ENCODE data around the gene OLFM4.
"Not testable (repeated sequence)": the region's sequence is repeated elsewhere in the genome, so short reads cannot be mapped to it uniquely, and the experiment has no call there.

OLFM4 gene

DNA sequence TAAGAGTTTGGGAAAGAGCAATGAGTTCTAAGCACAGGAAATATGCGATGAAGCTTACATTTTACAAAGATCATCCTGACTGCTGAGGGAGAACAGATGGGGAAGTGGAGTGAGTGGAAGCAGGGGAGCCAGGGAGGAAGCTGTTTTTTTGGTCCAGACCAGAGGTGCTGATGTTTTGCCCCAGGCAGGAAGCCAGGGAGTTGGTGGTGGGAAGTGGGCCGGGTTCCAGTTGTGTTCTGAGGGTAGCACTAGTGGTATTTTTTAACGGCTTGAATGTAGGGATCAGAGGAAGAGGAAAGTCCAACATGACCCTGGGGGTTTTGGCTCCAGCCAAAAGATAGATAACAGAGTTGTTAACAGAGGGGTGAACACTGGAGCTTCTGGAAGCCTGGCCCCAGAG, 20.7 kb upstream of the OLFM4 start:
- no peaks in the 10 kb centered on the region for H3K27me3 ChIP-seq
- TF ChIP-seq CTCF (IDR thresholded peaks at IDR 0.05), result no peak
- peak overlapping the region; percentile 71 for H3K27ac ChIP-seq
- H3K4me3 ChIP-seq (ENCODE audit: low read depth in 1 of 2, low read length in 1 of 2), result no peak overlapping the region
- H3K9me3 ChIP-seq, result no peaks in the 10 kb centered on the region
- H3K4me1 ChIP-seq (ENCODE audit: control insufficient read depth in 1 of 2, insufficient read depth in 1 of 2, low read depth in 1 of 2, low read length in 1 of 2), result peaks cover 68 to 79% of the 10 kb centered on the region in 2 experiments
- H3K36me3 ChIP-seq, result no peaks in the 10 kb centered on the region

DNA sequence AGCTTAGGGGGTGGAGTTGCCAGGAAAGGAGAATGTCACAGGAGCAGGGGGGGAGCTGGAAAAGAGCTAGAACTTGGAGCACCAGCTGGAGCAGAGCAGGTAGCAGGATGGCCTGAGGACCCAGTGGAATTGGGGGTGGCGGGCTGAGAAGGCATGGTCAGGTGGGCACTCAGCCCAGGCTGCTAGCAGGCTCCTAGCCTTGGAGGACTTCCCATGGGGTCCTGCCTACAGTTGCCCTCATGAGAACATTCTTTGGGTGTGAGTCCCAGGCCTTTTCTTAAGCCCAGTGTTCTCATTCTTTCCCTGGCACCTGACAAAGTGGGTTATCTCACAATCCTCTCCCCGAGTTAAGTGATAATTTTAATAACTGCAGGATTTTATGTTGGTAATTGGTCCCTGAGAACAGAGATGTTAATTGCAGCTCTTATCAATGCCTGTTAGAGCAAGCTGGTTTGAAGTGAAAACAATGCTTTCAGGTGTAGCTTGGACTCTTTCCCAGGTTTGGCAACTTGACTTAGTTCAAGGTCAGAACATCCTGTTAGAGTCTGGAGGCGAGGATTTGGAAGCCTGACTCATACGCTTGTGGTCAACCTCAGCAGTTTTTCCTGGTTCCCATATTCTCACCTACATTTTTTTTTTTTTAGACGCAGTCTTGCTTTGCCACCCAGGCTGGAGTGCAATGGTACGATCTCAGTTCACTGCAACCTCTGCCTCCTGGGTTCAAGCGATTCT, 18.1 kb upstream of the OLFM4 start:
- H3K27me3 ChIP-seq, result no peaks in the 10 kb centered on the region
- H3K27ac ChIP-seq, result peak overlapping the region; percentile 71
- no peak for TF ChIP-seq CTCF (IDR thresholded peaks at IDR 0.05)
- H3K4me1 ChIP-seq (ENCODE audit: control insufficient read depth in 1 of 2, insufficient read depth in 1 of 2, low read depth in 1 of 2, low read length in 1 of 2), result peaks cover 86 to 87% of the 10 kb centered on the region in 2 experiments
- no peaks in the 10 kb centered on the region for H3K36me3 ChIP-seq
- H3K9me3 ChIP-seq, result no peaks in the 10 kb centered on the region
- H3K4me3 ChIP-seq (ENCODE audit: low read depth in 1 of 2, low read length in 1 of 2), result no peak overlapping the region

DNA sequence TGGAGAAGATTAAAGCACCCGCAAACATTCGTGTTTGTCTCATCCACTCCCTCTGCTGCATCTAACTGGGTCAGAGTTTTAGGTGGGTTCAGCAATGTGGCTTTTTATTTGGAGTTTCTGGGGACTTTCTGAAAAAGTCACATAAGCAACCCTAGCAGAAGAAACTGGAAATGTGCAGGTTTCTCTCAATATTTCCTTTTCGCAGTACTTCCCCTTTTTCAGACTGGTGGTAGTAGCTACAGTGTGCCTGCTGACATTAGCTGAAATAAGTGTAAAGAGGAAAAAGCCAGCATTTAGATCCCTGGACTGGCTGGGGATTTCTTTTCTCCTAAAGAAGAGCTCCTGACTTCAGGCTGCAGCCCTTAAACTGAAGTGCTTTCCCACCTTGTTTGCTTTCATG, 15.9 kb upstream of the OLFM4 start:
- Histone ChIP-seq H3K4me3 (ENCODE audit: low read depth in 1 of 2, low read length in 1 of 2) (peak overlapping the region in 1 of 2 experiments; percentile 19), H3K36me3 (no peaks in the 10 kb centered on the region), H3K9me3 (no peaks in the 10 kb centered on the region), H3K27me3 (no peaks in the 10 kb centered on the region), H3K27ac (peak overlapping the region; percentile 71), H3K4me1 (ENCODE audit: control insufficient read depth in 1 of 2, insufficient read depth in 1 of 2, low read depth in 1 of 2, low read length in 1 of 2) (peaks cover 100% of the 10 kb centered on the region in 2 experiments)
- no peak for TF ChIP-seq CTCF (IDR thresholded peaks at IDR 0.05)

DNA sequence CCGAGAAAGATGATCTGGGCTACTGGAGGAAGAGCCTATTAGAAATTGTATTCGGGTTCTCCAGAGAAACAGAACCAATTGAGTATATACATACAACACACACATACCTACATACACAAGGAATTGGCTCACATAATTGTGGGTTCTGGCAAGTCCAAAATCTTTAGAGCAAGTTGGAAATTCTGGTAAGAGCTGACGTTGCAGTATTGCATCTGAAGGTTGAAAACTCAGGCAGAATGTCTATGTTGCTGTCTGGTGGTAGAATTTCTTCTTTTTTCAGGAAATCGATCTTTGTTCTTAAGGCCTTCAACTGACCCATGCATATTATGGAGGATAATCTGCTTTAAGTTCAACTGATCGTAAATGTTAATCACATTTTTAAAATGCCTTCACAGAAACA, 15.5 kb upstream of the OLFM4 start:
- Histone ChIP-seq H3K27ac (peak overlapping the region; percentile 71), H3K4me3 (ENCODE audit: low read depth in 1 of 2, low read length in 1 of 2) (peak overlapping the region in 1 of 2 experiments; percentile 19), H3K4me1 (ENCODE audit: control insufficient read depth in 1 of 2, insufficient read depth in 1 of 2, low read depth in 1 of 2, low read length in 1 of 2) (peaks cover 100% of the 10 kb centered on the region in 2 experiments), H3K9me3 (no peaks in the 10 kb centered on the region), H3K36me3 (no peaks in the 10 kb centered on the region), H3K27me3 (no peaks in the 10 kb centered on the region)
- no peak for TF ChIP-seq CTCF (IDR thresholded peaks at IDR 0.05)

DNA sequence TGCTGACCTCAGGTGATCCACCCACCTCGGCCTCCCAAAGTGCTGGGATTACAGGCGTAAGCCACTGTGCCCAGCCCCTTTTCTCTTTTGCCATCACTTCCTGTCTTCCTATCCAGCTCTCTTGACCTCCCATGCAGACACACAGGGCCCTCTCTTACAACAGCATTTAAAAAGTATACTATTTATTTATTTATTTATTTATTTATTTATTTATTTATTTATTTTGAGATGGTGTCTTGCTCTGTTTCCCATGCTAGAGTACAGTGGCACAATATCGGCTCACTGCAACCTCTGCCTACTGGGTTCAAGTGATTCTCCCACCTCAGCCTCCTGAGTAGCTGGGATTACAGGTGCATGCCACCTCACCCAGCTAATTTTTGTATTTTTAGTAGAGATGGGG, 14.6 kb upstream of the OLFM4 start:
- peak overlapping the region; percentile 71 for H3K27ac ChIP-seq
- not testable (repeated sequence) for H3K27me3 ChIP-seq; H3K4me3 ChIP-seq (ENCODE audit: low read depth in 1 of 2, low read length in 1 of 2); H3K36me3 ChIP-seq; H3K9me3 ChIP-seq
- H3K4me1 ChIP-seq (ENCODE audit: control insufficient read depth in 1 of 2, insufficient read depth in 1 of 2, low read depth in 1 of 2, low read length in 1 of 2), result peaks cover 100% of the 10 kb centered on the region in 2 experiments

Data from neutrophil (primary cell).